ENCODE data around the gene PTPRM. TPM values are rescaled to one million over a fixed set of nuclear protein-coding genes. Genes with fewer than 3 reads are reported as not detected.

The PTPRM gene
- total and polyA plus RNA-seq, 2 of the 8 experiments (the other 6 are each of a cell fraction or from before 2014, with no cell fraction given), result 4.1 to 7.0 TPM

DNA sequence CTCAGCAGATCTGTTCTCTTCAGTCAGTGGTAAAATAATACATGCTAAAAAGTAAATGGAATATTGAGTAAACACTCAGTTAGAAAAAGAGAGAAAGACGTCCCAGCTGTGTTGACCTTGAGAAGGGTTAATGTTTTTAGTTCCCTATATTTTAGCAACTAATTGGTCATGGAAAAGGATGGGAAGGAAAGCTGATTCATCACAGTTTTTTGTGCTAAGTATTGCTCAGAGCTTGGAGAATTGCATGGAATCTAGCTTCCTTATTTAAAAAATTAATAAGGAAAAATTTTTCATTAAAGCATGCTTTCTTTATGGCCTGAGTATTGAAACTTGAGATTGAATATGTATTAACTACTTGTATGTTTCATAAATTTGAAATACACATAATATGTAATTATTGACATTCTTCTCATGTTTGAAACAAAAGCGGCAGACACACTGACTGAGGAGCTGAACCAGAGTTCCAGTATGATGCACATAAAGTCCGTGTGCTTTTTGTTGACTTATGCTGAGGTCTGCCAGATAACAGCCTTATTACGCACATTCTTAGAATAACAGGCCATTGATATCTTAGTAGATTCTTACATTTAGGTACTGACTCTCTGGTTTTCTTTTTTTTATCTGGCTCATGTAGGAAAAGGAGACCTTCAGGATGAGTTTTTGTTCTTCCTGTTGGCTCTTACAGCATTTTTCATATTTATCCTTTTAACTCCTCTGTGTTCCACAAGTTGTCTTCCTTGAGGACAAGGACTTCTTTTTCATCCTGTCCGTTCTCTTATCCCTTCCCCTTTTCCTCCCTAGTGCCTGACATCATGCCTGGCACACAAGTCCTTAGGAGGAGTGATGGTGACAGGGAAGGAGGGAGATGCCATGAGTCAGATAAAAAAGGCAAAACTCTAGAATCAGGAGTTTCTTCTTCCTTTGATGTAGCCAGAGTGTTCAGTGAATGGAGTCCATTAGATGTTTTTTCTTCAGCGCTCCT lies 194.1 kb downstream of the PTPRM start:
- Histone ChIP-seq H3K4me2 (ENCODE audit: insufficient read depth in 1 of 2, low read depth in 2 of 2, low read length in 2 of 2) (no peak overlapping the region), H2BK20ac (ENCODE audit: low read length) (no peak overlapping the region), H3K4ac (replicated peaks; ENCODE audit: insufficient read length, low read depth, low read length) (no peak overlapping the region), H3K23me2 (ENCODE audit: low read depth, low read length) (no peaks in the 10 kb centered on the region), H2AFZ (ENCODE audit: low read length) (no peak overlapping the region), H3K9ac (replicated peaks in 1 of 4; ENCODE audit: extremely low read depth in 1 of 4, low read depth in 3 of 4, low read length in 3 of 4) (no peak overlapping the region), H3K27me3 (replicated peaks in 1 of 4; ENCODE audit: control insufficient read depth in 3 of 4, extremely low read depth in 1 of 4, insufficient read depth in 3 of 4, low read length in 3 of 4) (no peaks in the 10 kb centered on the region), H4K5ac (ENCODE audit: insufficient read length, low read depth, low read length) (no peak overlapping the region), H2BK120ac (replicated peaks; ENCODE audit: low read depth, low read length) (no peak overlapping the region), H3K14ac (ENCODE audit: insufficient read length) (no peak overlapping the region), H3K79me1 (ENCODE audit: low read depth, low read length) (no peaks in the 10 kb centered on the region), H3K9me3 (ENCODE audit: insufficient read depth in 2 of 2, low read depth in 1 of 2, low read length in 1 of 2) (no peaks in the 10 kb centered on the region), H3K27ac (ENCODE audit: low read depth, low read length) (no peak overlapping the region), H3K18ac (ENCODE audit: extremely low read depth, low read length) (no peak overlapping the region), H2BK5ac (ENCODE audit: low read depth, low read length) (no peak overlapping the region), H3K4me1 (replicated peaks in 1 of 4; ENCODE audit: control insufficient read depth in 3 of 4, insufficient read depth in 4 of 4, low read length in 3 of 4) (peaks cover 0 to 3% (median 0%) of the 10 kb centered on the region in 4 experiments; a peak in 6 of 7 replicates), H4K91ac (replicated peaks; ENCODE audit: insufficient read length, low read length) (no peak overlapping the region), H3K23ac (ENCODE audit: insufficient read length) (no peak overlapping the region), H2BK12ac (ENCODE audit: low read depth, low read length) (no peak overlapping the region), H3K36me3 (ENCODE audit: control insufficient read depth in 2 of 4, insufficient read depth in 4 of 4, low read length in 3 of 4) (no peaks in the 10 kb centered on the region), H3K4me3 (ENCODE audit: extremely low read depth in 1 of 4, insufficient read depth in 2 of 4, low read depth in 3 of 4, low read length in 4 of 4) (no peak overlapping the region), H2BK15ac (ENCODE audit: low read length) (no peak overlapping the region), H3K79me2 (ENCODE audit: control insufficient read depth in 1 of 2, insufficient read depth in 2 of 2, low read length in 2 of 2) (no peaks in the 10 kb centered on the region), H4K8ac (ENCODE audit: extremely low read depth, insufficient read depth, low read length) (no peak overlapping the region), H3K56ac (replicated peaks; ENCODE audit: insufficient read length, low read depth, low read length) (no peak overlapping the region), H4K20me1 (replicated peaks in 1 of 2; ENCODE audit: control insufficient read depth in 1 of 2, insufficient read depth in 2 of 2, low read length in 2 of 2) (no peaks in the 10 kb centered on the region), H2AK5ac (ENCODE audit: low read depth, low read length) (no peak overlapping the region)
- no peak for FAIRE-seq
- ChIA-PET POLR2A (ENCODE audit: partially characterized antibody) (no interaction called here), CTCF (ENCODE audit: partially characterized antibody) (interaction anchor here (0.6 kb wide), 1 partner anchor 666 kb away, joined by 3 read pairs; no protein-coding TSS in a partner anchor)
- no peak for DNase-seq (ENCODE audit: low read depth in 1 of 2, low spot score in 2 of 2)
- WGBS, 2 experiments (ENCODE audit: extremely low coverage in 1 of 2, insufficient coverage in 1 of 2, insufficient read length in 1 of 2, insufficient replicate concordance in 2 of 2, low coverage in 1 of 2, low lambda C conversion rate in 2 of 2, missing lambda C conversion rate in 1 of 2), result 88% methylated on average over 6 of the region's 6 CpGs; no CpG with 5 or more reads in 1 of the 2 experiments
- TF ChIP-seq KDM5A (IDR thresholded peaks at IDR 0.05; ENCODE audit: low read length), result no peak
- TF ChIP-seq, protein P1, sequence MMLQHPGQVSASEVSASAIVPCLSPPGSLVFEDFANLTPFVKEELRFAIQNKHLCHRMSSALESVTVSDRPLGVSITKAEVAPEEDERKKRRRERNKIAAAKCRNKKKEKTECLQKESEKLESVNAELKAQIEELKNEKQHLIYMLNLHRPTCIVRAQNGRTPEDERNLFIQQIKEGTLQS (IDR thresholded peaks at IDR 0.05; ENCODE audit: insufficient read depth, low read depth, low read length), result no peak
- no peak for TF ChIP-seq EP300 (IDR thresholded peaks at IDR 0.05; ENCODE audit: borderline replicate concordance in 1 of 2, low read depth in 2 of 2, low read length in 2 of 2)
- TF ChIP-seq CREB1 (IDR thresholded peaks at IDR 0.05), result no peak
- no peak for TF ChIP-seq MAFK (IDR thresholded peaks at IDR 0.05; ENCODE audit: low read depth, low read length)
- TF ChIP-seq, protein P2, sequence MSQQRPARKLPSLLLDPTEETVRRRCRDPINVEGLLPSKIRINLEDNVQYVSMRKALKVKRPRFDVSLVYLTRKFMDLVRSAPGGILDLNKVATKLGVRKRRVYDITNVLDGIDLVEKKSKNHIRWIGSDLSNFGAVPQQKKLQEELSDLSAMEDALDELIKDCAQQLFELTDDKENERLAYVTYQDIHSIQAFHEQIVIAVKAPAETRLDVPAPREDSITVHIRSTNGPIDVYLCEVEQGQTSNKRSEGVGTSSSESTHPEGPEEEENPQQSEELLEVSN (IDR thresholded peaks at IDR 0.05), result no peak
